ENCODE results near the gene PPCDC.

Gene PPCDC, protein sequence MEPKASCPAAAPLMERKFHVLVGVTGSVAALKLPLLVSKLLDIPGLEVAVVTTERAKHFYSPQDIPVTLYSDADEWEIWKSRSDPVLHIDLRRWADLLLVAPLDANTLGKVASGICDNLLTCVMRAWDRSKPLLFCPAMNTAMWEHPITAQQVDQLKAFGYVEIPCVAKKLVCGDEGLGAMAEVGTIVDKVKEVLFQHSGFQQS

DNA sequence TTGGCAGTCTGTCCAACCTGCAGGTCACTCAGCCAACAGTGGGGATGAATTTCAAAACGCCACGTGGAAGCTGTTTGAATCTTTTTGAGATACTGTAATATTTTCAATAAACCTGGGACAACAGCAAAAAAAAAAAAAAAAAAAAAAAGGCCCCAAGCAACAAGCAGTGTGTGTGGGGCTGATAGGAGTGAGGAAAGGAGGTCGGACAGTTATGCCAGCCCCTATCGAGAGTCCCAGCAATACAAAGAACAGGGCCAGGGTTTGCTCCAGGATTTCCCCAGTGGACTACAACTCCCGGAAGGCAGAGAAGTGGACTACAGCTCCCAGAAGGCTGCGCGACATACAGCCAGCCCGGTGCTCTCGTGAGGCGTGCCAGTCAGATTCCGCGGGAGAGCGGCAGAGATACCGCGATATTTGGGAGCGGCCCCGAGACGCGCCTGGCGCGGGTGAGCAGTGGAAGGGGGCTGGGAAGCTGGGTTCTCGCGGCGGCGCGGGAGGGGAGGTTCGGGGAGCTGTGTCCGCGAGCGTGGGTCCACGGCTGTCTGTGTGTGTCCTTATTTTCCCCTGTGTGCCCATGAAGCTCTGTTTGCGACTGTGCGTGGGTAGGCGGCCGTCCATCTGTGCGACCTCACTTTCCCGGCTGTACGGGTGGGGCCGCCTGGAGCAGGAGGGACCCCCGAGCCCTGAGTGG is at the start of gene PPCDC:
PPCDC (plus strand) TSS at position 410 of the 691 bp plus-strand sequence. CDS start 4,729 bp downstream, outside the sequence.
- DNase-seq, result peak; percentile 98

DNA sequence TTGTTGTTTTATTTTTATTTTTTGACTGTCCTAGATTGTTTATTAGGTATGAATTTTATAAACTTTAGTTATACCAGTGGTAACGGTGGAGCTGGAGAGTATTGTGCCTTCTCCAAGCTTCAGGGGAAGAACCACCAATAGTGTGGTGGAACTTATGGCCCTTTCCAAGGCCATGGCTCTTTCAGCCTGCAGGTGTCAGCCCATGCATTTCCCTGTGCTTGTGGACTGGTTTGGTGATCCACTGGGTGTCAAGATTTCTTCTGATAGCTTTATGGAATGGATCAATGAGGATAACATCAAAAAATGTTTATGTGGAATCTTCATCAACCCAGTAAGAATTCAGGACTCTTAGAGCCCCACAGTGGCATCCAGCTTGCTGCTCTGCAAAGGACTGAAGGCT is 47.2 kb upstream of the PPCDC start:
- no peak for DNase-seq

DNA sequence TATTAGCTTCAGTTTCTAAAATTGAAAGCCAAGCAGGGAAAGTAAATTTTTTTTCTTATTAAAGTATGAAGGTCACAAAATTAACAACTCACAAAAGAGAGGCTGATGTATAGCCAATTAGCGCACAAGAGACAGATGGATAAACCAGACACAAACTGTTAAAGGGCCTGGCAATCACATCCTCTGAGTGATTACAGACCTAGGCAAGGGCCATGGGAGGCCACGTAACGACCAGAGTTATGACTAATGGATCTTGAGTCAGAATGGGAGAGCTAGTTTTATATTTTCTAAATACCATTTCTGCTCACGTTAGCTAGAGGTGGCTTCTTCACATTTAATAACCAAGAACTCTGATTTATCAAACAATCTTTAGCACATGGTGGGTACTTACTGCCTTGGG is 45.8 kb upstream of the PPCDC start:
- DNase-seq, result peak; percentile 84

DNA sequence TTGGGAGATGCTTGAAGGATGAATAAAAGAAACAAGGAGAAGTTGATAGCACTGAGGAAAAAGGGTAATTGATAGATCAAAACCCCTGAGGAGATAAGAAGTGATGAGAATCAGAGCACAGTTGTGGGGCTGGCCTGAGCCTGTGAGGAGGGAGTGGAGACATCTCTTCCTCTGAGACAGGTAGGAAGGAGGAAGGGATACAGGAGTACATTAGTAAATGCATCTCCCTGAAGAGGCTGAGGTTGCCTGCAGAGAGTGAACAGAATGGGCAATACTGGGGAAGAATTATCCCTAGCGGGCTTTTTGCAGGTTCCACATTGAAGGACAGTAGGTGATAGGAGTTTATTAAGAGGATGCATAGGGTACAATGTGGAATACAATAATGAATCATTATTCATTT is 45.3 kb upstream of the PPCDC start:
- no peak for DNase-seq

DNA sequence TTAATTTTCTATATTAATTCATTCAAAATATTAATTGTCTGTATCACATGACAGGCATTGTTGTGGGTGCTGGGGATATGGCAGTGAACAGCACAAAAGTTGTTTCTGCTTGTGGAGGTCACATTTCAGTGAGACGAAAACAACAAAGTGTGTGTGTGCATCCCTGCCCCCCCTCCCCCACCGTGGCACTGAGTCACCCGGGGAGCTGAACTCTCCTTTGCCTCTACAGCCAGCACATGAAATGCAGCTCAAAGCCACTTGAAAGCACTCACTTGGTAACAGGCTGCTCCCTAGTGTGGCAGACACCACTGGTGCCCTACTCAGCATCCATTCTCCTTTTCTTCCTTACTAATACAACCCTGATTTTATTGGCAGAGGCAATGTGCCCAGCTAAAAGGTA is 44.9 kb upstream of the PPCDC start:
- DNase-seq, result peak; percentile 72

DNA sequence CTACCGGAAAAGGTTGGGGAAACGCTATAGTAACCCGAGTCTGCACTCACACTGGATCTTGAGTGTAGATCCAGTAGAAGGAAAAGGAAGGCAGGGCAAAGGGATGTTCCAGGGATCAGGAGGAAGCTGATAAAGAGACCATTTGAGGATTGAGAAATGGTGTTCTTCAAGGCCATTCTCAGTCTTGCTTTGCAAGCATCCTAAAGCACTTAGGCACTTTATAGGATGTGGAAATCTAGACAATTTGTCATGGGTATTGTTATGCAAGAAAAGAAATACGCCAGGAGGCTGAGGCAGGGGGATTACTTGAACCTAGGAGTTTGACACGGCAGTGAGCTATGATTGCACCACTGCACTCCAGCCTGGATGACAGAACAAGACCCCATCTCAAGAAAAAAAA is 41.2 kb upstream of the PPCDC start:
- DNase-seq, result no peak

DNA sequence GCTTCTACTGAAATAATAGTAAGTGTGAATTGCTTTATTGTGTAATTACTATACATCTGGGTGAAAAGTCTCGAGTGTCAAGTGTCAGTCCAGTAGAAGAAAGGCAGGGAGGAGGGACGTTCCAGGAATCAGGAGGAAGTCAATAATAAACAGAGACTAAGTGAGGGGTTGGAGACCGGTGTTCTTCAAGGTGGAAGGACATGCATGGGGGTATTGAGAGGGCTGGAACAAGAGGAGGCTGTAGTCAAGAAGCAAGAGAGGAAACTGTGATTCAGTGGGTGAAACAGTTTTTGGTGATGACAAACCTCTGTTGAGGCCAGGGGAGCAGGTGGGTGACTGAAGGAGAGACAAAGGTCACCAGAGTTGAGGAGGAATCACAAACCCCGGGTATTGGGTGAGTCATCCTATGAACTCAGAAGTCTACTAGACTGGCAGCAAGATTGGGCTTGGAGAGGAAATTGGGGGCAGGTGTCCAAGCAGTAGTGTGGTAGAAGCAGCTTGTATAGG is 39.6 kb upstream of the PPCDC start:
- peak; percentile 88 for DNase-seq

DNA sequence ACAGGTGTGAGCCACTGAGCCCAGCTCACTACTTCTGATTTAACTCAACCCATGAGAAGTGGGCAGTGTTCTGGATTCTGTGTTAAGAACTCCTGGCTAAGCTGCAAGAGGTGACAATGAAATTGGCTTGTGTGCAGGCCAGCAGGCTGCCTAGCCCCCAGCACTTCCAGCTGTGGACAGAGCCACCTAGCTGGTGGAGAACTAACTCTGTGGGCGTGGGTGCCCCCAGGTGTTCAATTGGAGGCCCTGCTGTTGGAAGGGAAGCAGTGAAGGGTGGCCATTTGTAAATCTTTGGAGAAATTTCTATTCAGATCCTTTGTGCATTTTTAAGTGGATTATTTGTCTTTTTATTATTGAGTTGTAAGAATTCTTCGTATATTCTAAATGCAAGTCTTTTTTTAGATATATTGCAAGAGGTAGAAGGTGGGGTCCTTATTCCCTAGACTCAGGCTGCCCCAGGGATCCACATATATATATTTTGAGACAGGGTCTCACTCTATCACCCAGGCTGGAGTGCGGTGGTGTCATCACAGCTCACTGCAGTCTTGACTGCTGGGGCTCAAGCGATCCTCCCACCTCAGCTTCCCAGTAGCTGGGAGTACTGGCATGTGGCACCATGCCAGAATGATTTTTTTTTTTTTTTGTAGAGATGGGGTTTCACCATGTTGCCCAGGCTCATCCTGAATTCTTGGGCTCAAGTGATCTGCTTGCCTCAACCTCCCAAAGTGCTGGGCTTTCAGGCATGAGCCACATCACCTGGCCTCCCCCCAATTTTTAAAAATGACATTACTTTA is 35.2 kb upstream of the PPCDC start:
- DNase-seq, result peak; percentile 62

DNA sequence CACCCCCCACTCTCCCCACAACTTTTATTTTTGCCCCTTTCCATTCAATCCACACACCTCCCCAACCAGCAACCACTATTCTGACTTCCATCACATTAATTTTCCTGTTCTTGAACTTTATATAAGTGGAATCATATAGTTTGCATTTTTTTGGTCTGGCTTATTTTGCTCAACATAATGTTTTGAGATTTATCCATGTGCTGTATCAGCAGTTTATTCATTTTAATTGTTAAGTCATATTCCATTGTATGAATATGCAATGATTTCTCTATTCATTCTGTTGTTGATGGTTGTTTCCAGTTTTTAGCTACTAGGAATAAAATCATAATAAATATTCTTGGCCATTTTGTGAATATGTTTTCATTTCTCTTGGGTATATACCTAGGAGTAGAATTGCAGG is 33.9 kb upstream of the PPCDC start:
- no peak for DNase-seq

DNA sequence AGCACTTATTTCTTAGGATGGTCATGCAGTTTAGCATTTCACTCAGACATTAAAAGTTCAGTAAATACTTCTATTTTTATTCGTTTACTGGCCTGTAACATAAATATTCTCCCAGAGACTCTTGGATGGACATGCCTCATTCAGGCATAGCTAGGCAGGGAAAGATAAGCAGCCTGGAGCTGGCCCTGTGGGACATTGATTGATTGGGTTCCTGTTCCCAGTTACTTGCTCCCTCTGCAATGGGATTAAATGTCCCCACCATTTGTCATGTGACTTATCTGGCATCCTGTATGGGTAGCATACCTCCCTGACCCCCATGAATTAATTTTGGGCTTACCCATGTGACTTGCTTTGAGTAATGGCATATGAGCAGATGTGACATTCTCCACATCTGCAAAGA is 30.8 kb upstream of the PPCDC start:
- DNase-seq, result no peak

DNA sequence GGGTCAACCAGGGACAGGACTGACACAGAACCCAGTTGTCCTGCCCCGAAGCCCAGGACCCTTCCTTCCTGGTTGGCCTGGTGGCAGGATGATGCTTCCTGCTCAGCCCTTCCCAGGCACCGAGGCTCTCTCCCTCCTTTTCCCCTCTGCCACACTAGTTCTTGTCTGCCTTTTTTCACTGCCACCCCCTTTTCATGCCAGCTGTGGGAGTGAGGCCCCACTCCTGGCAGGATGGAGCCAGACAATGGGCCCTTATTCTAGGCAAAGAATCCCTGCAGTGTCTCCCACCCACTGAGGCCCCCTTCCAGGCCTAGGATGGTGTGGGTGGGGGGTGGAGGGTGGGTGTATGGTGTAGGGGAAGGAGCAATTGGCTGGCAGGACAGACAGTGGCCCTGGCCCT is 29.2 kb upstream of the PPCDC start:
- DNase-seq, result no peak

DNA sequence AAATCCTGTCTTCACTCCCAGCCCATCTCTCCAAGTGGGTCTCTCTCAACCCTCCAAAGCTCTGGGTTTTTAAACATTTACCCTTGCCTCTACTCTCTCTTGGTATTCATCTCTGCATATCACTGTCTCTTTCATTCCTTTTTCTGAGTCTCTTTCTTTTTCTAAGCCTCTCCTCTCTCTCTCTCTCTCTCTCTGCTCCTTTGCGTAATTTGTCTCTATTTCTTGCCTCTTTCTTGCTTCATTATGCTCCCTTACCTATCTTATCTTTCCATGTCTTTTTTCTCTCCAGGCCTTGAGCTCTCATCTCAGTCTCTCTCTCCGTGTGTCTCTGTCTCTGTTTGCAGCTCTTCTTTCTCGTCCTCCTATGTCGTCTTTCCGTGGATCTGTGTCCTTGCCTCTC is 28.7 kb upstream of the PPCDC start:
- DNase-seq, result no peak

DNA sequence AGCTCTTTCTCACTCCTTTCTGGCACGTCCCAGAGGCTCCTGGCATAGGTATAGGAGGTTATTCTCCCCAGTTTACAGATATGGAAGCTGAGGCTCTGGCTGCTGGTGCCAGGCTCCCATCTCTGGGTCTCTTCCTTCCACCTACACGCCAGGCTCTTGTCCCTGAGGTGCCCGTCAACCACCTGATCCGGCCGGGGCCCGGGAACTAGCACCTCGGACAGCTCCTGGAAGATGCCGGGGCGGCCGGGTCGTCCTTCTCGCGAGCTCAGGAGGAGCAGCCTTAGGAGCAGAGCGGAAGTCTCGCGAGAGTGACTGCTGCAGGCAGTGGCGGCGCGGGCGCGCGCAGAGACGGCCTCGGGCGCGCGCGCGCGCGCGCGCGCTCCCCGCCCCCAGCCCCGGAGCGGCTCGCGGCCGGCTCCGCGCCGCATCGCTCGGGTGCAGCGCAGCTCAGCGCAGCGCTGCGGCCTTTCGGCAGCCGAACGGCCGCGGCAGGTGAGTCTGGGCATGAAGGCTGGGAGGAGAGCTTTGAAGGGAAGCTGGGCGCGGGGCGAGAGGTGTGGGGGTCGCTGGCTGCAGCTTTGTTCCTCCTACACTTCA is 28.1 kb upstream of the PPCDC start, which contains the start of gene SCAMP5:
SCAMP5 (plus strand) TSS at position 382 of the 597 bp plus-strand sequence. CDS start 16,277 bp downstream, outside the sequence.
- DNase-seq, result peak; percentile 95

DNA sequence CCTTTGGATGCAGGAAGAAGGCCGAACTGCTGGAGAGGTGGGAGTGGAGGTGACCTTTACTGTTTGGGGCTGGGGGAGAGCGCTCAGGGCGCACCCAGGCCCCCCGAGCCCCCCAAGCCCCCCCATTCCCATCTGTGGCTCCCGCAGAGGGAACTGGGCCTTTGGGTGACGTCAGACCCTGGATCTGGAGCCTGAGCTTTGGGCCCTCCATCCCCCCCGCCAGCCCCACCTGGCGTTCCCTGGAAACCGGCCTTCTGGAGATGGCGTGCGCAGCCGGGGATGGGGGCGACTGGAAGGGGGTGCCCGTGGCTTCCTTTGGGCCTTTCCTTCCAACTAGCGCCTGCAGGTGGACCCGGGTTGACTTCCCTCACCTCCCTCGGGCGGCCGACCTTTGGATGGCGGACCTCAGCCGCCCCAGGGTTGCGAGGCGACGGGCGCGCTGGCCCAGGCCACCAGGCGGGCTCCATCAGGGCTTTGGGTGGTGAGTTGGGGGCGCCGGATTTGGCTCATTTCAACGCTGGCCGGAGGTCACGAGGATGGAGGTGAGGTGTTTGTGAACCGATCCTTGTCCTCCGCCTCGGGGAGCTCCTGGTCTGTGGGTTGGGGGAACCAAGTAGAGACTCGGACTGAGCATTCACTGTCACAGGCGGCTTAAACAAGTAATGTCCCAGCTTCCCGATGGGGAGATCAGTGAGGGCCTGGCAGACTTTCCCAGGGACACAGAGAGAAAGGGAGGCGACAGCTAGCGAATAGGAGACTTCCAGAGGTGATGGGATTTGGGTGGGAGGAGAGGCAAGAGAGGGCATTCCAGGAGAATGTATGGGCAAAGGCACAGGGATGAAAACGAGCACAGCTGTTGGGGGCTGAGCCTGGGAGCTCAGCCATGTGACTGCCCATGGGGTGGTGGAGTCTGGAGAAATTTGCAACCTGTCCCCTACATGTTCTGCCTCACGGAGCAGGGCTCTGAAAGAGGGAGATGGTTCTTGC is 27.3 kb upstream of the PPCDC start:
- no peak for DNase-seq

DNA sequence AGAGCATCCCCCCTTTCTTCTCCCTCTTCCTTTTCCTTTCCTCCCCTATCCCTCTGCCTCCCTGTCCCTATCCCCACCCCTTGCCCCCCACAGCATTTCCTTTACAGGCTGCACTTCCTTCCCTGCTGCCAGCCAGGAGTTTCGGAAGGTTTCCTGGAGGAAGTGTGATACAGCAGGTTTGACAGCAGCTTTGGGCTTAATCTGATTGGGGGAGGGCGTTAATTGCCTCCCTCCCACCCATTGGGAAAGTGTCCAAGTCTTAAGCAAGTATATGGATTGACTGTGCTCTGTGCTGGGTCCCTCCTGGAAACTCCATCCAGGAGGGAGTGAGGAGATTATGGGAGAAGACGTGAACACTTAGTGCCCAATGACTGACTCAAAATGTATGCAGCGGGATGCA is 26.2 kb upstream of the PPCDC start:
- DNase-seq, result no peak

DNA sequence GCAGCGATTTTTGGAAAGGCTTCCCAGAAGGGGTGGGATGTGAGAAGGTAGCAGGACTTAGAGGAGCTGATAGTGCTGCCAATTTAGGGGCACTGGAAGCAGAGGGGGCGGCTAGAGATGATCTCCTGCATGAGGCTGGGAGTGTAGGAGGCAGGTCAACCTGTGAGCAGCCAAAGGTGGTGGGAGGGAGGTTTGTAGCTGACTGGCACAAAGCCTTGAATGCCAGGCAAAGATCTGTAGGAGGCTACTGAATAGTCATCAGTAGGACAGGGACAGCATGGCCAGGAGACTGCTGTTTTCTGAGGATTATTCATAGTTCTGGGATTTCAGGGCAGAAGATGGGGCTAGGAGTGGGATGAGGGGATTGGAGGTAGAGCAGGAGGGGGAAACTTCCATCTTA is 25.8 kb upstream of the PPCDC start:
- DNase-seq, result no peak

DNA sequence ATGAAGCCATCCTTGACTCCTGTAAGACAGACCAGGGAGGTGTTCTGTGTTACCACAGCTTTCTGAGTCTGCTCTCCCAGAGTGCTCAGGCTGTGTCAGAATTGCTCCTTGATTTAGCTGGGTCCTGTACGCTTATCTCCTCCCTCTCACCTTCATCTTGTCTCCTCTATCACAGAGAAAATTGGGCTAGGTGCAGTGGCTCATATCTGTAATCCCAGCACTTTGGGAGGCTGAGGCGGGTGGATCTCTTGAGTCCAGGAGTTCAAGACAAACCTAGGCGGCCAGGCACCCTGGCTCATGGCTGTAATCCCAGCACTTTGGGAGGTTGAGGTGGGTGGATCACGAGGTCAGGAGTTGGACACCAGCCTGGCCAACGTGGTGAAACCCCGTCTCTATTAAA is 22.1 kb upstream of the PPCDC start:
- DNase-seq, result no peak

DNA sequence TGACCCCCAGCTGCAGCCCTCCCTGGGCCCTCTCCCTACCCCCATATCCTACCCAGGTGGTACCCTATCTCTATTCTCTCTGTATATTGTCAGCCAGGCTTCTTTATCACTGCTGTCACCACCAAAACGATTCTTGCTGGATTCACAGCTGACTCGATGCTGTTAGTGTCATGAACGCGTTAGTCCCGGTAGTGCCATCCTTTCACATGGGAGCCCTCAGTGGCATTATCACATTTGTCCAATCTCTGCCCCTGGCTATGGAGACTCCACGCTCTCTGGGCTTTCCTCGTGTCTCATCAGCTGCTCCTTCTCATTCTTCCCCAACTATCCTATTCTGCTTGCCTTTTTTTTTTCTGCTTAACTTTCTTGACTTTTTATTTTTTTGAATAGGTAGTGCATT is 21.0 kb upstream of the PPCDC start:
- no peak for DNase-seq

DNA sequence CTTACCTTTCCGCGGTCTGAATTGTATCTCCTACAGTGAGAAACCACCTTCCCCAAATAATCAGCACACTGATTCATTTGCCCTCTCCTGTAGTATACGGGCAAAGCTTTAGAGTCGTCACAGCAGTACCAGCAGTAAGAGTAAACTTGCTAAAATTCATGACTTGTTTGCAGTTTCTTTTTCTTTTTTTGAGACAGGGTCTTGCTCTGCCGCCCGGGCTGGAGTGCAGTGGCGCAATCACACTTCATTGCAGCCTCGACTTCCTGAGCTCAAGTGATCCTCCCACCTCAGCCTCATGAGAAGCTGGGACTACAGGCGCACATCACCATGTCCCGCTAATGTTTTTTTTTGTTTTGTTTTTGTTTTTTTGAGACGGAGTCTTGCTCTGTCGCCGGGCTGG is 16.2 kb upstream of the PPCDC start:
- no peak for DNase-seq

DNA sequence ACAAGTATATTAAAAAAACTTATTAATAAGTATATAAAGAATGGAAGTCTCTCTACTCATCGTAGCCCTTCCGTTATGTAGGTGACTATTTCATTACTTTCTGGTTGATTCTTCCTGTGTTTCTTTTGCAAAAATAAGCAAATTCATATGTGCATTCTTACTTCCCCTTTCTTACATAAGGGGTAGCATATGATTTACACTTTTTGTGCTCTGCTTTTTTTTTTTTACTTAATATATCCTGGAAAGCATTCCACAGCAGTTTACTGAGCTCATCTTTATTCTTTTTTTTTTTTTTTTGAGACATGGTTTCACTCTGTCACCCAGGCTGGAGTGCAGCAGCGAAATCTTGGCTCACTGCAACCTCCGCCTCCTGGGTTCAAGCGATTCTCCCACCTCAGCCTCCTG is 15.2 kb upstream of the PPCDC start:
- no peak for DNase-seq

DNA sequence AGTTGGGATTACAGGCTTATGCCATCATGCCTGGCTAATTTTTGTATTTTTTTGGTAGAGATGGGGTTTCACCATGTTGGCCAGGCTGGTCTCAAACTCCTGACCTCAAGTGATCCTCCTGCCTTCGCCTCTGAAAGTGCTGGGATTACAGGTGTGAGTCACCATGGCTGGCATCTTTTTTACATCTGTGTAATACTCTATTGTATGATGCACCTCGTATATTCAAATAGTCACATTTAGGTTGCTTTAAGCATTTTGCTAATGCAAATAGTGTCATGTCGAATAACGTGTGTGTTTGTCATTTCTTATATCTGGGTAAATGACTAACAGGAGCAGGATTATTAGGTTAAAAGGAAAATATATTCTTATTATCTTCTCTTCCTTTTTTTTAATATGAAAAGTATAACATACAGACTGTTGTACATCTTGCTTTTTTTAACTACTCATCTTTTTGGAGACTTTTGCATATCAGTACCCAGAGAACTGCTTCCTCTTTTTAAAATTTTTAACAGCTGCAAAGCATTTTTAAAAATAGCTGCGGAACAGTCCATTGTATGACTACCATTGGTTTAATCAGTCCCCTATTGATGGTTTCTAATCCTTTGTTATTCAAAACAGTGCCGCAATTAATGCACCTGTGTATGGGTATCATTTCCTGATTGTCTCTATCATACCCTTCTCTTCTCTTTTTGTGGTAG is 14.6 kb upstream of the PPCDC start:
- DNase-seq, result no peak

Measured in activated CD4-positive, alpha-beta T cell treated with anti-CD3 and anti-CD28 coated beads, Interleukin-10, Interleukin-2, amounts not matched to agents 100 ng/mL and 50 ng/mL, durations not matched to agents 16 hours and 8 hours (primary cell).